BLaER1 (cell line): ENCODE data around the gene EDEM1.
A peak's percentile ranks its signal among the peaks of the same experiment; 100 is the strongest.

Source experiments
- H3K27ac ChIP-seq: shearing (Covaris generic); formaldehyde crosslinking; 2 replicates; pipeline ENCODE4 v1.8.1; 2022
- H3K27me3 ChIP-seq: shearing (Covaris generic); formaldehyde crosslinking; 2 replicates; pipeline ENCODE4 v1.8.1; 2022
- H3K36me3 ChIP-seq: shearing (Covaris generic); formaldehyde crosslinking; 2 replicates; pipeline ENCODE4 v1.8.1; 2022
- H3K4me1 ChIP-seq: shearing (Covaris generic); formaldehyde crosslinking; 2 replicates; pipeline ENCODE4 v1.8.1; 2022
- H3K4me2 ChIP-seq: shearing (Covaris generic); formaldehyde crosslinking; 2 replicates; pipeline ENCODE4 v1.8.1; 2022
- H3K4me3 ChIP-seq: shearing (Covaris generic); formaldehyde crosslinking; 2 replicates; pipeline ENCODE4 v1.8.1; 2022
- H3K9ac ChIP-seq: shearing (Covaris generic); formaldehyde crosslinking; 2 replicates; pipeline ENCODE4 v1.8.1; 2022
- H3K9me3 ChIP-seq: shearing (Covaris generic); formaldehyde crosslinking; 2 replicates; pipeline ENCODE4 v1.8.1; 2022
- H4K20me1 ChIP-seq: shearing (Covaris generic); formaldehyde crosslinking; 2 replicates; pipeline ENCODE4 v1.8.1; 2022
- Cebpa-rat ChIP-seq: shearing (Covaris generic); IDR thresholded peaks from 2 replicates; pipeline ENCODE4 v1.8.1; 2022

Gene EDEM1

DNA sequence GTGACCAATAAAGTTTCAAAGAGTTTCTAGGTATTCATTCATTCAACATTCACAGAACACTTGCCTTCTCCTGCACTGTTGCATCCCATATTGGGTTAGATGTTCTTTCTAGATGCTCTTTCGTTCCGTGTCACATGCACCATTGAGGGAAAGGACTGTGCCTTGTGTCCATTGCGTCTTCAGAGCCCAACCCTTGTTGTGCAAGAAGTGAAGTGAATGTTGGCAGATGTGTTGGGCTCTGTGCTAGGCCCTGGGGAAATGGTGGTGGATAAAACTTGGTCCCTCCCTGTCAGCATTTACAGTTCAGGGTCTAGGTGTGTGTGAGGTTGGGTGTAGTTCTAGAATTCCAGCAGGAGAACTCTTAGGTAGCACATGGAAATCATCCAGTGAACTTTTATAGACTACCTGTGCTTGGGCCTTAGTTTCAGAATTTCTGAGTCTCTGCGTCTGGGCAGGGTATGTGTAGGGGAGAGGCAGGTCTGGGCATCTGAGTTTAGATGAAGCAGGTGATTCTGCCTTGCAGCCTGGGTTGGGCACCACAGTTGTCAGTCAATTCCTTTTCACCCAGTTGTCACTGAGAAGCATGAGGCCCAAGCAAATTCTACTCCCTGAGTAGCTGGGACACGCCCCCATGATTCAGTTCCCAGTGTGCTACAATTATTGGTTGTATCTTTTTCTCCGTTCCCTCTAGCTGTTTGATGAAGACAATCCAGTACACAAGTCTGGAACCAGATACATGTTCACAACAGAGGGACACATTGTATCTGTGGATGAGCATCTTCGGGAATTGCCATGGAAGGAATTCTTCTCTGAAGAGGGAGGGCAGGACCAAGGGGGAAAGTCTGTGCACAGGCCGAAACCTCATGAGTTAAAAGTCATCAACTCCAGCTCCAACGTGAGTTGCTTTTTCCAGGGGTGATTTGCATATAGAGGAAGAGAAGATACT lies 25.4 kb downstream of the EDEM1 start:
- H3K36me3 ChIP-seq: peaks cover 99% of the 10 kb centered on the region
- H3K4me2 ChIP-seq: peak overlapping the region; percentile 25
- no peak overlapping the region for H3K4me3 ChIP-seq
- peaks cover 87% of the 10 kb centered on the region for H3K4me1 ChIP-seq
- no peak overlapping the region for H3K27ac ChIP-seq
- H4K20me1 ChIP-seq: peaks cover 100% of the 10 kb centered on the region
- no peak for TF ChIP-seq Cebpa-rat
- no peaks in the 10 kb centered on the region for H3K27me3 ChIP-seq
- H3K9ac ChIP-seq: no peak overlapping the region
- H3K9me3 ChIP-seq: no peaks in the 10 kb centered on the region

DNA sequence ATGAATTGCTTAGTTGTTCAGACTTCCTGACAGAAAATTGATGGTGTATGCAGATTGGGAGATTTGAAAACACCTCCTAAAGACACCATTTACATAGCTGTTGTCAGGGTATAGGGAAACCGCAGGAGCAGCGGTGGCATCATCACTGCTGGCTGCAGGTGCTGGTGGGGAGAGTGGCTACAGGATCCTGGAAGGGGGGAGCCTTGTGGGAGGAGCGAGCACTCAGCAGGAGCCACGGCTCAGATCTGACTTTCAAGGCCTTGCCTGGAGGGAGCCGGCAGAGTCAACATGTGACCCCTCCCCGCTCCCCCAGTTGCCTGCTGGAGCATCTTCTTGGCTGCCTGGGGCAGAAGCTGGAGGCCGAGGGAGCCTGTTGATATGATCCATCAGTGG lies 26.1 kb downstream of the EDEM1 start:
- Histone ChIP-seq H3K27ac (no peak overlapping the region), H3K27me3 (no peaks in the 10 kb centered on the region), H3K4me3 (no peak overlapping the region), H3K4me2 (peak overlapping the region; percentile 25), H3K36me3 (peaks cover 99% of the 10 kb centered on the region), H3K9ac (no peak overlapping the region), H3K9me3 (no peaks in the 10 kb centered on the region), H4K20me1 (peaks cover 100% of the 10 kb centered on the region), H3K4me1 (peaks cover 89% of the 10 kb centered on the region)
- no peak for TF ChIP-seq Cebpa-rat

DNA sequence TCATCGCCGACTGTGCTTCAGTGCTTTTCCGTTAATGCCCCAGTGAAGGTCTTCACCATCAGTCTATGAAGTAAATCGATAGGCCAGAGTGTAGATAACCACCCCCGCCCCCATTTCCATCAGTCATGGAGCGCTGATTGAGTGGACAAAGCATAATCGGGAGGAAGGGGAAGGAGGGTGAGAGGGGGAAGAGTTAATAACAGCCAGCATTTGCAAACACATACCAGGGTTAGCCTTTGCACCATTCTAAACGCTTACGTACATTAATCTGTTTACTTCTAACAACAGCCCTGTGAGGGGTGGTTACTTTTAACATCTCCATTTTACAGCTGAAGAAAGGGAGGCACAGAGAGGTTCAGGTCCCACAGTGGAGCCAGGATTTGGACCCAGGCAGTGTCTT lies 26.8 kb downstream of the EDEM1 start:
- Histone ChIP-seq H3K36me3 (peaks cover 99% of the 10 kb centered on the region), H3K27ac (peak overlapping the region; percentile 65), H3K9me3 (no peaks in the 10 kb centered on the region), H3K4me1 (peaks cover 89% of the 10 kb centered on the region), H3K4me3 (no peak overlapping the region), H3K9ac (no peak overlapping the region), H3K4me2 (peak overlapping the region; percentile 25), H4K20me1 (peaks cover 100% of the 10 kb centered on the region), H3K27me3 (no peaks in the 10 kb centered on the region)
- no peak for TF ChIP-seq Cebpa-rat

DNA sequence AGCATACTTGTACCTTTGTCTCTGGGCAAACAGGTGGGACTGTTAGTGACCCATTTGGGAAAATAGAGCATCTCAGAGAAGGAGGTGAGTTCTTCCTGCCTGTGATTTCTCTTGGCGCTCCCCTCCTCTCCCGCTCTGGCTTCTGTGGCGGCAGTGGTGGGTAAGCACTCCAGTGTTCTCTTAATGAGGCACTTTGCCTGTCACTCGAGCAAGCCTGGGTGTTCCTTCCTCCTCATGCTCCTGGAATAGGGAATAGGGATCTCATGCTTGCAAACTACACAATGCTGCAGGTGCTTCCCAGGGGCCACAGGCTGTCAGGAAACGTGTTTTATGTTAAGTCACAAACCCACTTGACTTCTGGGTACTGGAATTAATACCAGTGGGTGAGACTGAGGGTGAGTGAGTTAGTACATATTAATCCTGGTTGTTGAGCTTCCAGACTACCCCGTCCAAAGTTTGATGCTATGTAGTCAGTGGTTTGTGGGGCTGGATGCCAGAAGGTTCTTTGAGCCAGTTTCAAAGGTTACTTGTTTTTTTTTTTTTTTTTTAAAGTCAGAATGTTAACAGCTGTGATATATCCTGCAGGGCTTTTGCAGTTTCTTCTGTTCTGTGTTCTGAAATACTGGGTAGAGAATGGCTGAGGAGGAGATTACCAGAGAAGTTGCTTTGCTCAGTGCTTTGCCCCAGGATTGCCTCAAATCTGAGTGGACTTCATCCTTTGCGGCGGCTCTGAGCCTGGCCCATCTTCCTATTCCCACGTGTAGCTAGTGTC lies 30.5 kb downstream of the EDEM1 start:
- peaks cover 100% of the 10 kb centered on the region for H4K20me1 ChIP-seq
- no peaks in the 10 kb centered on the region for H3K9me3 ChIP-seq
- H3K4me1 ChIP-seq: peaks cover 70% of the 10 kb centered on the region
- H3K36me3 ChIP-seq: peaks cover 72% of the 10 kb centered on the region
- no peaks in the 10 kb centered on the region for H3K27me3 ChIP-seq
- H3K27ac ChIP-seq: no peak overlapping the region
- H3K4me3 ChIP-seq: no peak overlapping the region
- no peak for TF ChIP-seq Cebpa-rat
- H3K9ac ChIP-seq: no peak overlapping the region
- no peak overlapping the region; the same call in 1 of the 2 replicates for H3K4me2 ChIP-seq

DNA sequence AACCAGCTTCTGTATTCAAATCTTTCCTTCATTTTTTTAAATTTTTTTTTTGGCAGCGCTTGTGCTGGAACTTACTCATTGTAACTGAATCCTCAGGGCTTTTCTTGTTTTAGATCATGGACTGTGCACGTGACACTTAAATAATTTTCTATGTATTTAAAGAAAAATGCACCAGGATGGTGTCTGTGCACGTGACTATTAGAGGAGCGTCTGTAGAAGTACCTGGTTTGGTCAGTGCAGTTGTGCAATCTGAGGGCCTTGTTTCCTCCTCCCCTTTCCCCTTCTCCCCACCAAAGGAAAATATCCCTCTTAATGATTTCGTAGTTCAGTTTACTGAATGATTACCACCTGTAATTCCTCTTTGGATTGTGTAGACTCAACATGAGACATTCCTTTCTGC lies 31.3 kb downstream of the EDEM1 start:
- Histone ChIP-seq H3K9ac (no peak overlapping the region), H3K36me3 (peaks cover 64% of the 10 kb centered on the region)

DNA sequence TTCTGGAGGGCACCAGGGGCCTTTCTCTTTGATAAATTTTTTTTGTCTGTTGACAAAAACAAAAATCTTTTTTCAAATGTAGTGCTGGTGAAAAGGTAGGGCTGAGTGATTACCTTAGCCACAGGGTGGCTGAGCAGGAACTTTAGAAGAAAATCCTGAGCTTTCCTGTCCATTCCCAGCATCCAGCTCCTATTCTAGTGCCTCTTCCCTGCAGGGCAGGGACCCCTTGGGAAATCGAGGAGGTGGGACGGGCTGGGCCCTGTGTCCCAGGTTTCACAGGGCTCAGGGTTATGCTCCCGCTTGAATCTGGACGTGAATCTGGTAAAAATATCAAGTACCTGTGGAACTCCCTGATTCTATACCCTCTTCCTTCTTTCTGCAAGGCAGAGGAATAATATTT lies 31.7 kb downstream of the EDEM1 start:
- Histone ChIP-seq H4K20me1 (peaks cover 88% of the 10 kb centered on the region), H3K9me3 (no peaks in the 10 kb centered on the region), H3K9ac (no peak overlapping the region), H3K36me3 (peaks cover 60% of the 10 kb centered on the region), H3K27me3 (no peaks in the 10 kb centered on the region), H3K4me2 (peak overlapping the region; percentile 29; the same call in 1 of the 2 replicates), H3K27ac (no peak overlapping the region), H3K4me3 (no peak overlapping the region), H3K4me1 (peaks cover 58% of the 10 kb centered on the region)
- no peak for TF ChIP-seq Cebpa-rat

More for the DNA sequence above, 31.3 kb downstream of the EDEM1 start:
- Histone ChIP-seq H3K9me3 (no peaks in the 10 kb centered on the region), H3K4me3 (no peak overlapping the region), H3K27ac (no peak overlapping the region), H3K4me1 (peaks cover 62% of the 10 kb centered on the region), H3K4me2 (peak overlapping the region; percentile 29), H4K20me1 (peaks cover 92% of the 10 kb centered on the region), H3K27me3 (no peaks in the 10 kb centered on the region)
- TF ChIP-seq Cebpa-rat: no peak

DNA sequence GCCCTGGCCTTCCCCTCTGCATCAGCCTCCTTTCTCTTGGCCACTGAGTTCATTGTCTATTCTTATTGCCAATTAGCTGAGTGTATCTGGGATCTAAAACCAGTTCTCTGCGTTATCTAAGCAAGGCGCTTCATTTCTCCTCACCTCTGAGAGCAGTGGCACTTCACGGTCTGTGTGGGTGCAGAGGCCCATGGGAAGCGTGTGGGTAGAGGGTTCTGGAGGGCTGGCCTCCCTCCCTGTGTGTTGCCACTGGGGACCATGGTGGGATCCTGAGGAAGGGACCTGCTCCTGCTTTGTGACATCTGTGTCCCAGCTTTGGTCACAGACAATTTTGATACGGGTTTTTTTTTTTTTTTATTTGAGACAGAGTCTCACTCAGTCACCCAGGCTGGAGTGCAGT lies 32.7 kb downstream of the EDEM1 start:
- H3K4me2 ChIP-seq: no peak overlapping the region
- H3K4me3 ChIP-seq: no peak overlapping the region
- peaks cover 79% of the 10 kb centered on the region for H4K20me1 ChIP-seq
- H3K27me3 ChIP-seq: no peaks in the 10 kb centered on the region
- peaks cover 48% of the 10 kb centered on the region for H3K4me1 ChIP-seq
- no peak for TF ChIP-seq Cebpa-rat
- peaks cover 50% of the 10 kb centered on the region for H3K36me3 ChIP-seq
- no peaks in the 10 kb centered on the region for H3K9me3 ChIP-seq
- H3K27ac ChIP-seq: peak overlapping the region; percentile 38; the same call in 1 of the 2 replicates
- H3K9ac ChIP-seq: no peak overlapping the region; the same call in 1 of the 2 replicates

DNA sequence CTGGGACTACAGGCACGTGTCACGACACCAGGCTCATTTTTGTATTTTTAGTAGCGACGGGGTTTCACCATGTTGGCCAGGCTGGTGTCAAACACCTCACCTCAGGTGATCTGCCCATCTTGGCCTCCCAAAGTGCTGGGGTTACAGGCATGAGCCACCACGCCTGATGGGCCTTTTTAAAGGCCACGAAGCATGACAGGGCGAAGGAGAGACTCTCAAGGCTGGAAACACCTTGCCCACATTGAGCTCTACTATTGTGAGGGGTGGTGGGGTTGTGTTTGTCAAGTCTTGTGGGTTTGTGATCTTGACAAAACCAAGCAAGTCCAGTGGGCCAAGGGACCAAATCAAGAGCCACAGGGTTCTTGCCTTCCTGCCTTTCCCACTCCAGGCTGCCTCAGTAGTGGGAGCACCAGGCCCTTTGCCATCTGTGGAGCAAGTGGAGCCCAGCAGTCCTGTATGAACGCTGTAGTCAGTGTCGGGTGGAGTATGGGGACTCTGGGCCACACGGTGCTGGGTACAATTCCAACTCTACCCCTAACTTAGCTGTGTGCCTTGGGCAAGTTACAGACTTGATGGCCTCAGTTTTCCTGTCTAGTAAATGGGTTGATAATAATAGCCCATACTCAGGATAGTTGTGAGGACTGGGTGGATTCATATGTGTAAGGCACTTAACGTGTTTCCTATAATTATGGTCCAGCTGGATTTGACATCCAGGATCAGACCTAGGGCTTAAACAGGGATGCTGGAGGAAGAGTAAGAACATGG lies 33.3 kb downstream of the EDEM1 start:
- no peak overlapping the region for H3K4me2 ChIP-seq
- no peak for TF ChIP-seq Cebpa-rat
- H3K27me3 ChIP-seq: no peaks in the 10 kb centered on the region
- H3K4me1 ChIP-seq: peaks cover 43% of the 10 kb centered on the region
- no peaks in the 10 kb centered on the region for H3K9me3 ChIP-seq
- peaks cover 72% of the 10 kb centered on the region for H4K20me1 ChIP-seq
- H3K27ac ChIP-seq: no peak overlapping the region
- peaks cover 43% of the 10 kb centered on the region for H3K36me3 ChIP-seq
- H3K9ac ChIP-seq: no peak overlapping the region
- no peak overlapping the region for H3K4me3 ChIP-seq

DNA sequence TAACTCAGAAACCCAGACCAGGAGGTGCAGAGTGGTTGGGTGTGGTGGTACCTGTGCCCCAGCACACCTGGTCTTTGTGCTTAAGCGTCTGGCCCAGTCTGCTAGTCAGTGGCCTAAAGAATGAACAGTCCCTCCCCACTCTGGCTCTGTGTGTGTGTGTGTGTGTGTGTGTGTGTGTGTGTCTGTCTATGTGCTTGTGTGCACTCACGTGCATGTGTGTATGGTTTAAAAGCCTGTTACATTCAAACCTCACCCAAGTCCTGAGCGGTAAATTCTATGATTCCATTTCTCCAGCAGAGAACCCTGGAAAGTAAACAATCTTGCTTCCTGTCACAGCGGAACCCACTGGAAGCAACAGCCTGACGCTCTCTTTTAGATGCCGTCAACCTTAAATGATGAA lies 34.2 kb downstream of the EDEM1 start:
- Histone ChIP-seq H3K36me3 (peaks cover 35% of the 10 kb centered on the region), H3K4me3 (no peak overlapping the region), H3K9me3 (no peaks in the 10 kb centered on the region), H3K9ac (no peak overlapping the region), H3K27ac (no peak overlapping the region), H3K4me1 (peaks cover 41% of the 10 kb centered on the region), H3K4me2 (no peak overlapping the region), H3K27me3 (no peaks in the 10 kb centered on the region), H4K20me1 (peaks cover 64% of the 10 kb centered on the region)
- TF ChIP-seq Cebpa-rat: no peak
